NB4 (cell line): ENCODE results near the gene CDH26.

Experiments used
- MYC ChIP-seq: IDR thresholded peaks from 2 replicates; pipeline ENCODE4 v1.6.1; 2011; ENCODE audit warnings: low read depth, low read length
- POLR2A ChIP-seq: IDR thresholded peaks from 2 replicates; pipeline ENCODE4 v1.6.1; 2011; ENCODE audit warnings: mild to moderate bottlenecking; ENCODE audit not compliant: insufficient read length; ENCODE audit errors: extremely low read depth
- TF ChIP-seq, protein P1 (sequence below): IDR thresholded peaks from one replicate; pipeline ENCODE4 v1.5.1; 2012; ENCODE audit warnings: low read depth, low read length
- TF ChIP-seq, protein P2 (sequence below): IDR thresholded peaks from 2 replicates; pipeline ENCODE4 v1.6.1; 2011; ENCODE audit warnings: low read depth, low read length

DNA sequence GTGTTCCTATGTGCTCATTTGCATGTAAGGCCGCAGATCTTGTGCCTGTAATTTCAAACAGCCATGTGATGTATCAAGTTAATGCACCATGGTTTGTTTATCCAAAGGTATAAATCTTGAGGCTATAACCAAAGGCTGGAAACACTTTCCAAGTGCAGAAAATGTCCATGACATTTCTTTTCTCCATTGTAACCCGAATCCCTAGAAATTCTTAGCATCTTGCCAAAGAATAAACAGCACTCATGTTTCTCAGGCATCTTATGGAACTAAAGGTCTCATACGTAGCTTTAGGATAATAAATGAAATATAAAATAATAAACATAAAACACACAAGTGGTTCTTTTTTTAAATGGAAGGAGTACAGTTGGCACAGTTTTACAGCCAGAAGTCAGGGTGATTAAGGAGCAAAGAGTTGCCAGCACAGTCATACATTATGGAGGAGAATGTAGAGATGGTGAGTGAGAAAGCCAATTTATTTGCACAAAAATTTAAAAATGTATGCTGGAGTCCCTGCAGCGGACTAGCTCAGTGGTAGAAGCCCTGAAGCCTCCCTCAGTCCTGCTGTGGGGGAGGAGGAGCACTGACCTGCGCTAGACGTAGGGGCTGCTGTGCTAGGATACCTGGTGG is 18.0 kb downstream of the CDH26 start:
- TF ChIP-seq, protein P1, sequence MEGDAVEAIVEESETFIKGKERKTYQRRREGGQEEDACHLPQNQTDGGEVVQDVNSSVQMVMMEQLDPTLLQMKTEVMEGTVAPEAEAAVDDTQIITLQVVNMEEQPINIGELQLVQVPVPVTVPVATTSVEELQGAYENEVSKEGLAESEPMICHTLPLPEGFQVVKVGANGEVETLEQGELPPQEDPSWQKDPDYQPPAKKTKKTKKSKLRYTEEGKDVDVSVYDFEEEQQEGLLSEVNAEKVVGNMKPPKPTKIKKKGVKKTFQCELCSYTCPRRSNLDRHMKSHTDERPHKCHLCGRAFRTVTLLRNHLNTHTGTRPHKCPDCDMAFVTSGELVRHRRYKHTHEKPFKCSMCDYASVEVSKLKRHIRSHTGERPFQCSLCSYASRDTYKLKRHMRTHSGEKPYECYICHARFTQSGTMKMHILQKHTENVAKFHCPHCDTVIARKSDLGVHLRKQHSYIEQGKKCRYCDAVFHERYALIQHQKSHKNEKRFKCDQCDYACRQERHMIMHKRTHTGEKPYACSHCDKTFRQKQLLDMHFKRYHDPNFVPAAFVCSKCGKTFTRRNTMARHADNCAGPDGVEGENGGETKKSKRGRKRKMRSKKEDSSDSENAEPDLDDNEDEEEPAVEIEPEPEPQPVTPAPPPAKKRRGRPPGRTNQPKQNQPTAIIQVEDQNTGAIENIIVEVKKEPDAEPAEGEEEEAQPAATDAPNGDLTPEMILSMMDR, result no peak
- TF ChIP-seq, protein P2, sequence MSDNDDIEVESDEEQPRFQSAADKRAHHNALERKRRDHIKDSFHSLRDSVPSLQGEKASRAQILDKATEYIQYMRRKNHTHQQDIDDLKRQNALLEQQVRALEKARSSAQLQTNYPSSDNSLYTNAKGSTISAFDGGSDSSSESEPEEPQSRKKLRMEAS, result no peak
- TF ChIP-seq POLR2A (no peak), MYC (no peak)
